Thymus (tissue), 11 donors: ENCODE data around the gene EYA4. TPM values are rescaled to one million over a fixed set of nuclear protein-coding genes. Genes with fewer than 3 reads are reported as not detected.

Source experiments
- DNase-seq, 9 donors: peaks; one replicate each; pipeline ENCODE4 v3.0.0-alpha.2; 2013; ENCODE audit warnings: low spot score in 9 of 9, low read depth in 6 of 9, missing footprints in 1 of 9
- H3K27ac ChIP-seq, 2 donors: one replicate each; pipeline ENCODE4 v1.5.1; 2013; ENCODE audit warnings: control low read depth in 1 of 2, low read depth in 1 of 2, low read length in 1 of 2, mild to moderate bottlenecking in 1 of 2, moderate library complexity in 1 of 2
- H3K27me3 ChIP-seq, 2 donors: one replicate each; pipeline ENCODE4 v1.5.1; 2013; ENCODE audit warnings: low read length in 1 of 2; ENCODE audit not compliant: control insufficient read depth in 2 of 2, insufficient read depth in 1 of 2
- H3K36me3 ChIP-seq, 2 donors: one replicate each; pipeline ENCODE4 v1.5.1; 2013; ENCODE audit warnings: low read length in 1 of 2, mild to moderate bottlenecking in 1 of 2, moderate library complexity in 1 of 2; ENCODE audit not compliant: control insufficient read depth in 2 of 2, insufficient read depth in 2 of 2
- H3K4me1 ChIP-seq, 2 donors: one replicate each; pipeline ENCODE4 v1.5.1; 2013; ENCODE audit warnings: low read length in 2 of 2; ENCODE audit not compliant: control insufficient read depth in 2 of 2, insufficient read depth in 2 of 2
- H3K4me3 ChIP-seq, 2 donors: one replicate each; pipeline ENCODE4 v1.5.1; 2013; ENCODE audit warnings: low read length in 2 of 2, control low read depth in 1 of 2, mild to moderate bottlenecking in 1 of 2
- H3K9me3 ChIP-seq, 2 donors: one replicate each; pipeline ENCODE4 v1.5.1; 2013; ENCODE audit warnings: low read length in 1 of 2, mild to moderate bottlenecking in 1 of 2; ENCODE audit not compliant: control insufficient read depth in 2 of 2, insufficient read depth in 1 of 2
- WGBS: extraction: QIAGEN DNeasy Blood & Tissue Kit; methylation state at CpG from one replicate; pipeline ENCODE4 v1.1.7; 2013; 5-methylcytosine and 5-hydroxymethylcytosine counted together
- polyA plus RNA-seq: library from polyadenylated mRNA; stranded (reverse); fragments of 200-250 nt; gene quantifications from one replicate; pipeline ENCODE4 v1.2.3, GENCODE V29; 2013
- total RNA-seq: library from RNA; stranded (reverse); fragments of 120-200 nt; gene quantifications from one replicate; pipeline ENCODE4 v1.2.4, GENCODE V29; 2013
- donor health status: healthy.

Gene EYA4
- total and polyA plus RNA-seq, 2 donors = 6.2 to 9.5 TPM

GRCh38 chr6:133208183-133208755 lies 32.9 kb upstream of the EYA4 start:
- no peak overlapping the region for H3K4me3 ChIP-seq
- peak in 1 of 9 donors; percentile 0 for DNase-seq
- no peaks in the 10 kb centered on the region for H3K9me3 ChIP-seq
- H3K27ac ChIP-seq = no peak overlapping the region
- H3K27me3 ChIP-seq = no peaks in the 10 kb centered on the region
- 89% methylated on average over 4 of the region's 4 CpGs for WGBS
- no peaks in the 10 kb centered on the region for H3K36me3 ChIP-seq
- H3K4me1 ChIP-seq = no peaks in the 10 kb centered on the region

DNA sequence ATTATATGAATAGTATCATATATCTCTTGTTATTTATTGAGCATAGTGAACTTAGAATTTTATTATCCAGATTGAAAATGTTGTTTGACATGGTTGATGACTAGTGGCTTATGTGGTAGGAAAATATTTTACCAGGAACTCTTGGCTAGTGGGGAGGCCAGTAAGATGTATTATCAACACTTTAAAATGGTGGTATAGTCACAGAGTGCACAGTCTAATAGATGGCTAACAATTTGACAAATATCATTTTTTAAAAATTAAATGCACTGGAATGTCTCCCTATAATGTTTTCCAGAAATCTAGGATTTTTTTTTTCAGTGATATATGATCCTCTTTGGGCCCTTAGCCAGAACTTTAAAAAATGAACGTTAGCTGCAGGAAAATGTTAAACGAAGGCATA lies 26.9 kb upstream of the EYA4 start:
- no peak for DNase-seq
- H3K9me3 ChIP-seq = no peaks in the 10 kb centered on the region
- H3K4me1 ChIP-seq = no peaks in the 10 kb centered on the region
- no peak overlapping the region for H3K27ac ChIP-seq
- 62% methylated on average over 2 of the region's 2 CpGs for WGBS
- H3K4me3 ChIP-seq = no peak overlapping the region
- H3K27me3 ChIP-seq = no peaks in the 10 kb centered on the region
- H3K36me3 ChIP-seq = no peaks in the 10 kb centered on the region

GRCh38 chr6:133218852-133219251 lies 22.3 kb upstream of the EYA4 start:
- WGBS = 61% methylated on average over 3 of the region's 3 CpGs
- no peak overlapping the region for H3K27ac ChIP-seq
- no peak for DNase-seq
- H3K4me1 ChIP-seq = no peaks in the 10 kb centered on the region
- H3K36me3 ChIP-seq = no peaks in the 10 kb centered on the region
- H3K27me3 ChIP-seq = no peaks in the 10 kb centered on the region
- H3K4me3 ChIP-seq = no peak overlapping the region
- H3K9me3 ChIP-seq = no peaks in the 10 kb centered on the region

- 94% methylated on average over 3 of the region's 3 CpGs for WGBS
- Histone ChIP-seq H3K27me3 (no peaks in the 10 kb centered on the region), H3K36me3 (no peaks in the 10 kb centered on the region), H3K4me3 (no peak overlapping the region), H3K4me1 (no peaks in the 10 kb centered on the region), H3K9me3 (no peaks in the 10 kb centered on the region), H3K27ac (no peak overlapping the region)
- no peak for DNase-seq
Observed at GRCh38 chr6:133223452-133224029, 17.6 kb upstream of the EYA4 start.

DNA sequence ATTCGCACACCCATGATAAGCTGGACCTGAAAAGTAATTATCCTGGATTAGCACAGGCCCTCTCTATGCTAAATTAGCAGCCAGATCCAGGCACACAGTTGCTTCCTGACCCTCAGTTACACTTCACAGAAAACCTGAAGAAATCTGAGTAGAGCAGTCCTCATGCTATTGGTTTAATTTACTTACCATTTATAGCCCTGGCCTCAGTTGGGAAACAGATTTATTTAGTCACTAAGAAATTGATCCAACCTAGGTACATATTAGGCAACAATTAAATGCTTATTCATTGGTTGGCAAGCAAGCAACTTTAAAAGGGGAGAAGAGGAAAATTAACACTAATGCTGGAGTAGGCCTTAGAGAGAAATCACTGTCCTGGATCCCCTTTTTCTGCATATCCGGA lies 15.6 kb upstream of the EYA4 start:
- WGBS = 98% methylated on average over 2 of the region's 2 CpGs
- Histone ChIP-seq H3K4me1 (no peaks in the 10 kb centered on the region), H3K9me3 (no peaks in the 10 kb centered on the region), H3K27me3 (no peaks in the 10 kb centered on the region), H3K27ac (no peak overlapping the region), H3K36me3 (no peaks in the 10 kb centered on the region), H3K4me3 (no peak overlapping the region)
- no peak for DNase-seq

DNA sequence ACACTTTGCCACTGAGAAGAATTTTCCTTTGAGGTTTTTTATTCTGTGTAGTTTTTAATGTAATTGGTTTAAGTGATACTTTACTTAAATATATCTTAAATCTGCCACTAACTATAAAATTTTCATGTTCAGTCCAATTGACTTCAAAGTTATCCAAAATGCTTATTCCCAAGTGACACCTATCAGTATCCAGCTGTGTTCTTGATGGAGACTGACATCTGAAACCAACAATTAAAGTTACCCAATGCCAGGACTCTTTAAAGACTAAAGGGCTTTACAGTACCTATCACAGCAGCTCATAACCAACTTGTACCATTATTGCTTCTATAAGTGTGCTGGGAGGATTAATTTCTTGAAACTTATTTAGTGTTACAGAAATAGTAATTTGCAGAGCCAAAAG lies 13.8 kb upstream of the EYA4 start:
- Histone ChIP-seq H3K36me3 (no peaks in the 10 kb centered on the region), H3K27ac (no peak overlapping the region), H3K9me3 (no peaks in the 10 kb centered on the region), H3K4me3 (no peak overlapping the region), H3K27me3 (no peaks in the 10 kb centered on the region), H3K4me1 (no peaks in the 10 kb centered on the region)
- no peak for DNase-seq

- 49% methylated on average over 1 of the region's 1 CpG for WGBS
- no peak for DNase-seq
- no peak overlapping the region for H3K4me3 ChIP-seq
Observed at GRCh38 chr6:133230052-133230451, 11.1 kb upstream of the EYA4 start.

GRCh38 chr6:133235221-133235620 lies 5.9 kb upstream of the EYA4 start:
- H3K4me1 ChIP-seq = no peaks in the 10 kb centered on the region
- no peak for DNase-seq
- H3K36me3 ChIP-seq = no peaks in the 10 kb centered on the region
- H3K27ac ChIP-seq = no peak overlapping the region
- peaks cover 2 to 5% of the 10 kb centered on the region in 2 donors for H3K27me3 ChIP-seq
- H3K9me3 ChIP-seq = no peaks in the 10 kb centered on the region
- WGBS = 97% methylated on average over 1 of the region's 1 CpG
- H3K4me3 ChIP-seq = no peak overlapping the region

More at GRCh38 chr6:133230052-133230451, 11.1 kb upstream of the EYA4 start:
- Histone ChIP-seq H3K27ac (no peak overlapping the region), H3K36me3 (no peaks in the 10 kb centered on the region), H3K27me3 (no peaks in the 10 kb centered on the region), H3K9me3 (no peaks in the 10 kb centered on the region), H3K4me1 (no peaks in the 10 kb centered on the region)

DNA sequence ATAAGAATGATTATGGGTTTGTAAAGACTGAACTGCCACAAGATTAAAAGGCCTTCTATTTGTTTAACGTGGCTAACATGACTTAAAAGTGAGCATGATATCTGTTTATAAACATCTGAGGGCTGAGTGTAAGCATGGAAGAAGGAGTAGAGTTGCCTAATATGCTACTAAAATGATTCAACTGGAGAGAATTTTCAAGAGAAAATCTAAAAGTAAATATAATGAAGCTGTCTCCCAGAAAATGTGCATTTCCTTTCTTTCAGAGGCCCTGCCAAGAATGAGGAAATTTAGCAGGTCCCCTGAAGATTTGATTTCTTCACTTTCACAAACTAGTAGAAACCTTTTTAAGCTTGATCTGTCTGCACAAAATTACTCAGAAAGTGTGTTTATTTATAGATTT lies 4.2 kb upstream of the EYA4 start:
- WGBS = 84% methylated on average over 1 of the region's 1 CpG
- Histone ChIP-seq H3K27me3 (peaks cover 20 to 22% of the 10 kb centered on the region in 2 donors), H3K9me3 (peaks cover 0 to 3% of the 10 kb centered on the region in 2 donors), H3K4me1 (no peaks in the 10 kb centered on the region), H3K27ac (no peak overlapping the region), H3K4me3 (no peak overlapping the region), H3K36me3 (no peaks in the 10 kb centered on the region)
- DNase-seq = no peak
